ENCODE data around the gene C5orf15.

Gene C5orf15

GRCh38 chr5:133968204-133968980 is at the start of gene C5orf15:
TSS of gene C5orf15 (minus strand) at chr5:133968625. CDS start at chr5:133968584, 41 bp downstream.
- DNase-seq = peak; percentile 77

GRCh38 chr5:134008266-134008749 is 39.9 kb upstream of the C5orf15 start:
- no peak for DNase-seq

GRCh38 chr5:134007581-134008265 is 39.3 kb upstream of the C5orf15 start:
- no peak for DNase-seq

- DNase-seq = no peak
These were observed 37.7 kb upstream of the C5orf15 start for GRCh38 chr5:134006115-134006514.

- DNase-seq = no peak
These were observed 37.1 kb upstream of the C5orf15 start for GRCh38 chr5:134005417-134006061.

GRCh38 chr5:134004626-134005416 is 36.4 kb upstream of the C5orf15 start, which contains the start of gene VDAC1:
TSS of gene VDAC1 (minus strand) at chr5:134004975. CDS start at chr5:133993012, 11,963 bp downstream.
- peak; percentile 69 for DNase-seq

- peak; percentile 47 for DNase-seq
These were observed 35.6 kb upstream of the C5orf15 start for GRCh38 chr5:134003817-134004625.

- DNase-seq = peak; percentile 10
These were observed 34.8 kb upstream of the C5orf15 start for GRCh38 chr5:134003064-134003816.

GRCh38 chr5:134001938-134002731 is 33.7 kb upstream of the C5orf15 start:
- no peak for DNase-seq

GRCh38 chr5:134000696-134001453 is 32.5 kb upstream of the C5orf15 start:
- DNase-seq = no peak

GRCh38 chr5:134000091-134000511 is 31.7 kb upstream of the C5orf15 start:
- no peak for DNase-seq

GRCh38 chr5:133998807-133999206 is 30.4 kb upstream of the C5orf15 start:
- no peak for DNase-seq

- no peak for DNase-seq
These were observed 29.6 kb upstream of the C5orf15 start for GRCh38 chr5:133998042-133998441.

- DNase-seq = no peak
These were observed 28.3 kb upstream of the C5orf15 start for GRCh38 chr5:133996683-133997252.

- no peak for DNase-seq
These were observed 27.6 kb upstream of the C5orf15 start for GRCh38 chr5:133995883-133996563.

- no peak for DNase-seq
These were observed 26.9 kb upstream of the C5orf15 start for GRCh38 chr5:133995341-133995740.

GRCh38 chr5:133994990-133995333 is 26.5 kb upstream of the C5orf15 start:
- DNase-seq = no peak

GRCh38 chr5:133994297-133994989 is 26.0 kb upstream of the C5orf15 start:
- DNase-seq = no peak
